Stimulated activated CD4-positive, alpha-beta T cell treated with anti-CD3 and anti-CD28 coated beads, Interleukin-15, amount 100 ng/mL, for 1 hour (primary cell): ENCODE measurements around the gene HOXB9.

ENCODE experiments used
- DNase-seq, 2 donors: peaks; one replicate each; pipeline ENCODE4 v3.0.0-alpha.2; 2020; ENCODE audit warnings: low read depth in 1 of 2, low spot score in 1 of 2

The HOXB9 gene

GRCh38 chr17:48599354-48599753 lies 26.8 kb downstream of the HOXB9 start:
- DNase-seq, result no peak

GRCh38 chr17:48598736-48599135 lies 27.4 kb downstream of the HOXB9 start:
- no peak for DNase-seq

- DNase-seq, result no peak
Observed at GRCh38 chr17:48597778-48598631, 28.2 kb downstream of the HOXB9 start.

GRCh38 chr17:48597528-48597777 lies 28.7 kb downstream of the HOXB9 start:
- no peak for DNase-seq

GRCh38 chr17:48596735-48597527 lies 29.2 kb downstream of the HOXB9 start:
- DNase-seq, result no peak

GRCh38 chr17:48596000-48596734 lies 30.0 kb downstream of the HOXB9 start:
- no peak for DNase-seq

- DNase-seq, result no peak
Observed at GRCh38 chr17:48595278-48595999, 30.7 kb downstream of the HOXB9 start.

- DNase-seq, result no peak
Observed at GRCh38 chr17:48594538-48595277, 31.4 kb downstream of the HOXB9 start.

- DNase-seq, result peak; percentile 67 to 82
Observed at GRCh38 chr17:48593840-48594537, 32.2 kb downstream of the HOXB9 start.

GRCh38 chr17:48593126-48593829 lies 32.9 kb downstream of the HOXB9 start, which contains the start of gene HOXB5:
HOXB5 (minus strand) TSS chr17:48593779; CDS start chr17:48593682, 97 bp downstream.
- DNase-seq, result no peak

GRCh38 chr17:48592577-48592976 lies 33.6 kb downstream of the HOXB9 start:
- no peak for DNase-seq

- no peak for DNase-seq
Observed at GRCh38 chr17:48592057-48592514, 34.1 kb downstream of the HOXB9 start.

- DNase-seq, result no peak
Observed at GRCh38 chr17:48591255-48592056, 34.7 kb downstream of the HOXB9 start.

GRCh38 chr17:48590607-48591161 lies 35.5 kb downstream of the HOXB9 start:
- no peak for DNase-seq

- no peak for DNase-seq
Observed at GRCh38 chr17:48589831-48590606, 36.1 kb downstream of the HOXB9 start, which contains the start of gene HOXB3. HOXB3 (minus strand) TSS chr17:48590241; CDS start chr17:48552474, 37,767 bp downstream.

- DNase-seq, result no peak
Observed at GRCh38 chr17:48589060-48589830, 36.9 kb downstream of the HOXB9 start.
